ENCODE data around the gene CPA4. TPM values are rescaled to one million over a fixed set of nuclear protein-coding genes. Genes with fewer than 3 reads are reported as not detected.
"Not testable (repeated sequence)": the region's sequence is repeated elsewhere in the genome, so short reads cannot be mapped to it uniquely, and the experiment has no call there.

Gene CPA4, protein sequence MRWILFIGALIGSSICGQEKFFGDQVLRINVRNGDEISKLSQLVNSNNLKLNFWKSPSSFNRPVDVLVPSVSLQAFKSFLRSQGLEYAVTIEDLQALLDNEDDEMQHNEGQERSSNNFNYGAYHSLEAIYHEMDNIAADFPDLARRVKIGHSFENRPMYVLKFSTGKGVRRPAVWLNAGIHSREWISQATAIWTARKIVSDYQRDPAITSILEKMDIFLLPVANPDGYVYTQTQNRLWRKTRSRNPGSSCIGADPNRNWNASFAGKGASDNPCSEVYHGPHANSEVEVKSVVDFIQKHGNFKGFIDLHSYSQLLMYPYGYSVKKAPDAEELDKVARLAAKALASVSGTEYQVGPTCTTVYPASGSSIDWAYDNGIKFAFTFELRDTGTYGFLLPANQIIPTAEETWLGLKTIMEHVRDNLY
- total RNA-seq, result not detected
- long read RNA-seq, result 0 reads

DNA sequence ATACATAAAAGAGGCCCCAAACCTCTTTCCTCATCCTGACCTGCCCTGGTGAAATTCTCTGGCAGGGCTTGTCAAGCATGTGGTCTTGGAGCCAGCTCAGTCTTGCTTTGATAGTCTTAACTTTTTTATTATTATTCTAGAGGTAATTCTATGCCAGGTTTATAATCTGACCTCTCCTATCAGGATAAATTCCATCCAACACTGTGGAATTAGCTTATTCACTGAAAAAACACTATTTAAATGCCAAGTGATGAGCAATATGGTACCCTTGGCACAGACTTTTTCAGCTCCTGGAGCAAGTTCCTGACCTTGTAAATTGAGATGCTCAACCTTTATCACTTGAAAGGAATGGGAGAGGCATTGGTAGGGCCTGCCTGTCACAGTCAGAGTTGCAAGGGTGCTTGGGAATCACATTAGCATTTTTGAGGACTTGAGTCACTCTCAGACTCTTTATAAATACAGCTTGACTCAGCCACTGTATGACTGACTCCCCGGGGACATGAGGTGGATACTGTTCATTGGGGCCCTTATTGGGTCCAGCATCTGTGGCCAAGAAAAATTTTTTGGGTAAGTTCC is at the start of gene CPA4:
CPA4 (plus strand) TSS at position 480 of the 576 bp plus-strand sequence; CDS start at position 500, 20 bp downstream.
- ATAC-seq, result no peak
- TF ChIP-seq, protein P1, sequence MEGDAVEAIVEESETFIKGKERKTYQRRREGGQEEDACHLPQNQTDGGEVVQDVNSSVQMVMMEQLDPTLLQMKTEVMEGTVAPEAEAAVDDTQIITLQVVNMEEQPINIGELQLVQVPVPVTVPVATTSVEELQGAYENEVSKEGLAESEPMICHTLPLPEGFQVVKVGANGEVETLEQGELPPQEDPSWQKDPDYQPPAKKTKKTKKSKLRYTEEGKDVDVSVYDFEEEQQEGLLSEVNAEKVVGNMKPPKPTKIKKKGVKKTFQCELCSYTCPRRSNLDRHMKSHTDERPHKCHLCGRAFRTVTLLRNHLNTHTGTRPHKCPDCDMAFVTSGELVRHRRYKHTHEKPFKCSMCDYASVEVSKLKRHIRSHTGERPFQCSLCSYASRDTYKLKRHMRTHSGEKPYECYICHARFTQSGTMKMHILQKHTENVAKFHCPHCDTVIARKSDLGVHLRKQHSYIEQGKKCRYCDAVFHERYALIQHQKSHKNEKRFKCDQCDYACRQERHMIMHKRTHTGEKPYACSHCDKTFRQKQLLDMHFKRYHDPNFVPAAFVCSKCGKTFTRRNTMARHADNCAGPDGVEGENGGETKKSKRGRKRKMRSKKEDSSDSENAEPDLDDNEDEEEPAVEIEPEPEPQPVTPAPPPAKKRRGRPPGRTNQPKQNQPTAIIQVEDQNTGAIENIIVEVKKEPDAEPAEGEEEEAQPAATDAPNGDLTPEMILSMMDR (IDR thresholded peaks at IDR 0.05), result no peak
- no peaks in the 10 kb centered on the region for H3K36me3 ChIP-seq
- H3K27me3 ChIP-seq, result no peaks in the 10 kb centered on the region
- H3K9me3 ChIP-seq, result no peaks in the 10 kb centered on the region
- no peak for DNase-seq
- H3K27ac ChIP-seq, result no peak within 1 kb of the TSS
- no peak within 1 kb of the TSS for H3K4me3 ChIP-seq
- no peaks in the 10 kb centered on the region for H3K4me1 ChIP-seq
- intact Hi-C loops (cut with DNase I), result no loop called here

DNA sequence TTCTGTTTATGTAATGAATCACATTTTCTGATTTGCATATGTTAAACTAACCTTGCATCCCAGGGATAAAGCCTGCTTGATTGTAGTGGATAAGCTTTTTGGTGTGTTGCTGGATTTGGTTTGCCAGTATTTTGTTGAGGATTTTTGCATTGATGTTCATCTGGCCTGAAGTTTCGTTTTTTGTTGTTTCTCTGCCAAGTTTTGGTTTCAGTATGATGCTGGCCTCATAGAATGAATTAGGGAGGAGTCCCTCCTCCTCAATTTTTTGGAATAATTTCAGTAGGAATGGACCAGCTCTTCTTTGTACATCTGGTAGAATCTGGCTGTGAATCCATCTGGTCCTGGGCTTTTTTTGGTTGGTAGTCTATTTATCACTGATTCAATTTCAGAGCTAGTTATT is 49.5 kb upstream of the CPA4 start:
- H3K36me3 ChIP-seq; intact Hi-C loops (cut with DNase I); ATAC-seq; H3K27ac ChIP-seq; H3K27me3 ChIP-seq; H3K9me3 ChIP-seq; H3K4me3 ChIP-seq; DNase-seq; H3K4me1 ChIP-seq: not testable (repeated sequence)

DNA sequence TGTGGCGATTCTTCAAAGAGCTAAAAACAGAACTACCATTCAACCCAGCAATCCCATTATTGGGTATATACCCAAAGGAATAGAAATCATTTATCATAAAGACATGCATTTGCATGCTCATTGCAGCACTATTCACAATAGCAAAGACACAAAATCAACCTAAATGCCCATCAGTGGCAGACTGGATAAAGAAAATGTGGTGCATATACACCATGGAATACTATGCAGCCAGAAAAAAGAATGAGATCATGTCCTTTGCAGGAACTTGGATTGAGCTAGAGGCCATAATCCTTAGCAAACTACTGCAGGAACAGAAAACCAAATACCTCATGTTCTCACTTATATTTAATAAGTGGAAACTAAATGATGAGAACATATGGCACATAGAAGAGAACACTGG is 46.5 kb upstream of the CPA4 start:
- H3K27ac ChIP-seq; H3K36me3 ChIP-seq; intact Hi-C loops (cut with DNase I); H3K4me1 ChIP-seq; H3K27me3 ChIP-seq; H3K4me3 ChIP-seq; DNase-seq; ATAC-seq; H3K9me3 ChIP-seq: not testable (repeated sequence)

DNA sequence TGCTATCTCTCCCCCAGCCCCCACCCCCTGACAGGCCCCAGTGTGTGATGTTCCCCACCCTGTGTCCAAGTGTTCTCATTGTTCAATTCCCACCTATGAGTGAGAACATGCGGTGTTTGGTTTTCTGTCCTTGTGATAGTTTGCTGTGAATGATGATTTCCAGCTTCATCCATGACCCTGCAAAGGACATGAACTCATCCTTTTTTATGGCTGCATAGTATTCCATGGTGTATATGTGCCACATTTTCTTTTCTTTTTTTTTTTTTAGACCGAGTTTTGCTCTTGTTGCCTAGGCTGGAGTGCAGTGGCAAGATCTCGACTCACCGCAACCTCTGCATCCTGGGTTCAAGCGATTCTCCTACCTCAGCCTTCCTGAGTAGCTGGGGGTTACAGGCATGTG is 44.1 kb upstream of the CPA4 start:
- H3K4me1 ChIP-seq; H3K27me3 ChIP-seq; H3K27ac ChIP-seq; intact Hi-C loops (cut with DNase I); H3K4me3 ChIP-seq; ATAC-seq; H3K36me3 ChIP-seq; DNase-seq; H3K9me3 ChIP-seq: not testable (repeated sequence)

DNA sequence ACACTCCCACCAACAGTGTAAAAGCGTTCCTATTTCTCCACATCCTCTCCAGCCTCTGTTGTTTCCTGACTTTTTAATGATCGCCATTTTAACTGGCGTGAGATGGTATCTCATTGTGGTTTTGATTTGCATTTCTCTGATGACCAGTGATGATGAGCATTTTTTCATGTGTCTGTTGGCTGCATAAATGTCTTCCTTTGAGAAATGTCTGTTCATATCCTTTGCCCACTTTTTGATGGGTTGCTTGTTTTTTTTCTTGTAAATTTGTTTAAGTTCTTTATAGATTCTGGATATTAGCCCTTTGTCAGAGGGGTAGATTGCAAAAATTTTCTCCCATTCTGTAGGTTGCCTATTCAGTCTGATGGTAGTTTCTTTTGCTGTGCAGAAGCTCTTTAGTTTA is 43.3 kb upstream of the CPA4 start:
- ATAC-seq; H3K9me3 ChIP-seq; H3K4me3 ChIP-seq; intact Hi-C loops (cut with DNase I); H3K27ac ChIP-seq; H3K27me3 ChIP-seq; H3K36me3 ChIP-seq; H3K4me1 ChIP-seq; DNase-seq: not testable (repeated sequence)

DNA sequence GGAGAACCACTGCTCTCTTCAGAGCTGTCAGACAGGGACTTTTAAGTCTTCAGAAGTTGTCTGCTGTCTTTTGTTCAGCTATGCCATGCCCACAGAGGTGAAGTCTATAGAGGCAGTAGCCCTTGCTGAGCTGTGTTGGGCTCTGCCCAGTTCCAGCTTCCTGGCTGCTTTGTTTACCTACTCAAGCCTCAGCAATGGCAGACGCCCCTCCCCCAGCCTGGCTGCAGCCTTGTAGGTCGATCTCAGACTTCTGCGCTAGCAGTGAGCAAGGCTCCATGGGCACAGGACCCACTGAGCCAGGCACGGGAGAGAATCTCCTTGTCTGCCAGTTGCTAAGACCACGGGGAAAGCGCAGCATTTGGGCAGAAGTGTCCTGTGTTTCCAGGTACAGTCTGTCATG is 38.4 kb upstream of the CPA4 start:
- intact Hi-C loops (cut with DNase I), result no loop called here
- Histone ChIP-seq H3K9me3 (peaks cover 6% of the 10 kb centered on the region), H3K4me3 (no peak overlapping the region), H3K36me3 (no peaks in the 10 kb centered on the region), H3K4me1 (no peaks in the 10 kb centered on the region), H3K27ac (no peak overlapping the region), H3K27me3 (no peaks in the 10 kb centered on the region)
- TF ChIP-seq, protein P1 (IDR thresholded peaks at IDR 0.05), result no peak
- DNase-seq, result no peak
- no peak for ATAC-seq

DNA sequence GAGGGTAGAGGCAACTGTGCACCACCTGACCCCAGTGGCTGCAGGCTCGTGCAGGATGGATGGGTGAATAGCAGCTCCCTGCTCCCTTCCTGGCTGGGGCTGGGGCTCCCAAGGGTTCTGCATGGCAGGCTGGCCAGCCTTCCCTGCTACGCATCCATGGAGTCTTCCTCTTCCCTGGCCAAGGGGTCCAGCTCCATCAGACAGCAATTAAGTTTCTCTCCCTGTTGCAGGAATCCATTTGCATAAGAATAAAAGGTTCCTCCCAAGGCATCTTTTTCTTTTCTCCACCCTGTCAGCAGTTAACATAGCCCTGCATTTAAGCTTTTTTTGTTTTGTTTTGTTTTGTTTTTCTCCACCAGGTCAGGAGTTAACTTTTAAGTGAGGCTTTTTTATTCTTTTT is 36.3 kb upstream of the CPA4 start:
- intact Hi-C loops (cut with DNase I), result no loop called here
- Histone ChIP-seq H3K27ac (no peak overlapping the region), H3K27me3 (no peaks in the 10 kb centered on the region), H3K4me3 (no peak overlapping the region), H3K9me3 (peaks cover 12% of the 10 kb centered on the region), H3K36me3 (no peaks in the 10 kb centered on the region), H3K4me1 (no peaks in the 10 kb centered on the region)
- TF ChIP-seq, protein P1 (IDR thresholded peaks at IDR 0.05), result no peak
- DNase-seq, result no peak
- no peak for ATAC-seq
